SU-DHL-6 (cell line): ENCODE results near the gene TMEM208.

Experiments
- H2AFZ ChIP-seq: fragments of 200-600 bp; sonication (generic); 2 replicates; pipeline ENCODE4 v1.6.1; 2014; ENCODE audit warnings: low read depth, mild to moderate bottlenecking, moderate library complexity, mixed read lengths, antibody characterized with exemption, low read length; ENCODE audit not compliant: severe bottlenecking
- H3F3A ChIP-seq: fragments of 200-600 bp; shearing (Covaris generic); 2 replicates; pipeline ENCODE4 v1.6.0; 2016; ENCODE audit warnings: antibody characterized with exemption, mild to moderate bottlenecking; ENCODE audit not compliant: insufficient read depth
- H3K27ac ChIP-seq: fragments of 200-600 bp; sonication (generic); 2 replicates; pipeline ENCODE4 v1.5.1; 2016; ENCODE audit warnings: low read depth, mild to moderate bottlenecking, low read length, moderate library complexity, mixed read lengths
- H3K27me3 ChIP-seq: fragments of 200-600 bp; sonication (generic), shearing (Covaris generic); 2 replicates; pipeline ENCODE4 v1.6.0; 2014; ENCODE audit warnings: mild to moderate bottlenecking, low read length
- H3K36me3 ChIP-seq: fragments of 200-600 bp; sonication (generic); 2 replicates; pipeline ENCODE4 v1.6.1; 2014; ENCODE audit warnings: mild to moderate bottlenecking, low read length, mixed read lengths
- H3K4me2 ChIP-seq: fragments of 300-600, 200-600 bp; shearing (Covaris generic), sonication (generic); 2 replicates; pipeline ENCODE4 v1.6.0; 2014; ENCODE audit warnings: low read length, low read depth, mild to moderate bottlenecking; ENCODE audit not compliant: poor library complexity, severe bottlenecking
- H3K4me3 ChIP-seq: fragments of 200-600 bp; sonication (generic); 2 replicates; pipeline ENCODE4 v1.5.1; 2014; ENCODE audit warnings: antibody characterized with exemption, low read length, mild to moderate bottlenecking, mixed read lengths; ENCODE audit not compliant: insufficient read depth, poor library complexity, severe bottlenecking
- H3K79me2 ChIP-seq: fragments of 200-600 bp; sonication (generic); 2 replicates; pipeline ENCODE4 v1.6.1; 2014; ENCODE audit warnings: mild to moderate bottlenecking, low read length, moderate library complexity; ENCODE audit not compliant: insufficient read depth
- H3K9ac ChIP-seq: fragments of 200-600 bp; sonication (generic); 2 replicates; pipeline ENCODE4 v1.7.0; 2014; ENCODE audit warnings: mild to moderate bottlenecking, low read length
- H3K9me2 ChIP-seq: fragments of 200-600 bp; sonication (generic); replicated peaks from 2 replicates; pipeline ENCODE4 v1.6.1; 2014; ENCODE audit warnings: low read length; ENCODE audit not compliant: insufficient read depth
- H3K9me3 ChIP-seq: fragments of 200-600 bp; sonication (generic); 2 replicates; pipeline ENCODE4 v1.6.1; 2014; ENCODE audit warnings: low read length, mixed read lengths; ENCODE audit not compliant: insufficient read depth
- H4K20me1 ChIP-seq: fragments of 200-600 bp; sonication (generic); 2 replicates; pipeline ENCODE4 v1.6.1; 2014; ENCODE audit warnings: low read depth, mild to moderate bottlenecking, antibody characterized with exemption, low read length, moderate library complexity, mixed read lengths
- CTCF ChIP-seq: fragments of 200-600 bp; sonication (generic); IDR thresholded peaks from one replicate; pipeline ENCODE4 v1.5.1; 2017; ENCODE audit warnings: antibody characterized with exemption, mild to moderate bottlenecking, low read length, moderate library complexity; ENCODE audit not compliant: insufficient read depth, poor library complexity, severe bottlenecking
- EZH2phosphoT487 ChIP-seq: fragments of 200-600 bp; sonication (generic), shearing (Covaris generic); conservative IDR thresholded peaks from 2 replicates; pipeline ENCODE4 v1.6.1; 2018; ENCODE audit warnings: mild to moderate bottlenecking, antibody characterized with exemption, low read length, moderate library complexity, mixed read lengths

Gene TMEM208

GRCh38 chr16:67202956-67203493, 23.9 kb upstream of the TMEM208 start:
- Histone ChIP-seq H3K4me3 (no peak overlapping the region), H3K79me2 (no peaks in the 10 kb centered on the region), H4K20me1 (no peaks in the 10 kb centered on the region), H3K9ac (no peak overlapping the region), H3K27ac (no peak overlapping the region), H3K27me3 (no peaks in the 10 kb centered on the region), H3K36me3 (no peaks in the 10 kb centered on the region), H2AFZ (no peak overlapping the region), H3F3A (no peaks in the 10 kb centered on the region), H3K9me2 (no peaks in the 10 kb centered on the region), H3K4me2 (no peak overlapping the region), H3K9me3 (no peaks in the 10 kb centered on the region)
- no peak for TF ChIP-seq EZH2phosphoT487
- no peak for TF ChIP-seq CTCF

GRCh38 chr16:67204076-67204475, 22.9 kb upstream of the TMEM208 start:
- Histone ChIP-seq H3K9me2 (no peaks in the 10 kb centered on the region), H3K4me2 (no peak overlapping the region)

GRCh38 chr16:67206129-67206837, 20.6 kb upstream of the TMEM208 start:
- Histone ChIP-seq H3K36me3 (no peaks in the 10 kb centered on the region), H4K20me1 (no peaks in the 10 kb centered on the region), H3K4me2 (no peak overlapping the region), H3K9me3 (no peaks in the 10 kb centered on the region), H3F3A (no peaks in the 10 kb centered on the region), H2AFZ (no peak overlapping the region), H3K27ac (no peak overlapping the region), H3K79me2 (no peaks in the 10 kb centered on the region), H3K9me2 (no peaks in the 10 kb centered on the region), H3K27me3 (no peaks in the 10 kb centered on the region), H3K4me3 (no peak overlapping the region), H3K9ac (no peak overlapping the region)
- TF ChIP-seq CTCF (no peak), EZH2phosphoT487 (no peak)

More at GRCh38 chr16:67204076-67204475, 22.9 kb upstream of the TMEM208 start:
- Histone ChIP-seq H3K79me2 (no peaks in the 10 kb centered on the region), H3F3A (no peaks in the 10 kb centered on the region), H3K27ac (no peak overlapping the region), H3K4me3 (no peak overlapping the region), H3K9ac (no peak overlapping the region), H3K9me3 (no peaks in the 10 kb centered on the region), H3K27me3 (no peaks in the 10 kb centered on the region), H3K36me3 (no peaks in the 10 kb centered on the region), H2AFZ (no peak overlapping the region), H4K20me1 (no peaks in the 10 kb centered on the region)
- TF ChIP-seq EZH2phosphoT487 (no peak), CTCF (no peak)
